Activated CD4-positive, alpha-beta T cell treated with anti-CD3 and anti-CD28 coated beads for 36 hours (primary cell): Measurements from ENCODE around the gene DDAH2. TPM values are rescaled to one million over a fixed set of nuclear protein-coding genes. Genes with fewer than 3 reads are reported as not detected.

Experiments used
- ATAC-seq: fragments of 200-7000 bp; cut with Tn5 transposase; one replicate; pipeline ENCODE4 v1.10.0; 2021; ENCODE audit warnings: mild to moderate bottlenecking, moderate library complexity
- CTCF ChIA-PET: fragments of 350-600 bp; sonication (Branson Sonifier 250); formaldehyde crosslinking; loops from one replicate; lab custom pipeline; 2021; ENCODE audit warnings: antibody characterized with exemption; lab: Charles Lee
- POLR2A ChIA-PET: fragments of 350-600 bp; sonication (Branson Sonifier 250); formaldehyde crosslinking; loops from one replicate; lab custom pipeline; 2021; ENCODE audit warnings: antibody characterized with exemption, inconsistent platforms; lab: Charles Lee
- DNase-seq: peaks from one replicate; pipeline ENCODE4 v3.0.0-alpha.2; 2020
- H3K27ac Mint-ChIP-seq: one replicate; pipeline ENCODE4 v1.8.0; 2021; ENCODE audit warnings: mixed read lengths
- H3K27me3 Mint-ChIP-seq: one replicate; pipeline ENCODE4 v1.8.0; 2021; ENCODE audit warnings: mixed read lengths
- H3K36me3 Mint-ChIP-seq: one replicate; pipeline ENCODE4 v1.8.0; 2021; ENCODE audit warnings: low read depth, mixed read lengths
- H3K4me1 Mint-ChIP-seq: one replicate; pipeline ENCODE4 v1.8.0; 2021; ENCODE audit warnings: mixed read lengths
- H3K4me3 Mint-ChIP-seq: one replicate; pipeline ENCODE4 v1.8.0; 2021; ENCODE audit warnings: mild to moderate bottlenecking, moderate library complexity, mixed read lengths
- H3K9me3 Mint-ChIP-seq: one replicate; pipeline ENCODE4 v1.8.0; 2021; ENCODE audit warnings: low read depth, mixed read lengths
- intact Hi-C, 2 experiments: fragments of 100-400 bp; cut with DNase I in 1 of 2; cut with micrococcal nuclease in 1 of 2; formaldehyde crosslinking; loops; one replicate each; pipeline versions ENCODE4 v1.14.2 to v1.15.1; 2022 to 2024; cut with DNase I, micrococcal nuclease
- total RNA-seq, 2 experiments: library from RNA; stranded (reverse); gene quantifications; one replicate each; pipeline ENCODE4 v1.2.3, GENCODE V29; 2021

Gene DDAH2
- total RNA-seq, 2 experiments from 2014 or later: 4.4 to 5.6 TPM

- ChIA-PET POLR2A (interaction anchor here (0.6 to 2.1 kb wide), 13 partner anchors 15 to 233 kb away, joined by 3 to 10 read pairs (median 3); partner anchors contain the start of genes ABHD16A, DDX39B, DXO and NEU1), CTCF (interaction anchor here (0.5 to 3.3 kb wide), 18 partner anchors 9 to 190 kb away, joined by 3 to 15 read pairs (median 4); partner anchors contain the start of genes ABHD16A, BAG6, DDAH2 and HSPA1B)
- Mint-ChIP-seq H3K27ac (peak overlapping the region; percentile 89), H3K4me3 (peak overlapping the region; percentile 96), H3K27me3 (no peaks in the 10 kb centered on the region), H3K4me1 (peaks cover 61% of the 10 kb centered on the region), H3K9me3 (no peaks in the 10 kb centered on the region), H3K36me3 (peaks cover 60% of the 10 kb centered on the region)
- DNase-seq (peak; percentile 82), ATAC-seq (peak; percentile 20)
- intact Hi-C loops: loop anchor here (1.0 to 10.0 kb wide), 17 partner anchors 9 to 1467 kb away; partner anchors contain the start of genes LY6G5C (in 2 of the 2), PRRC2A (in 2 of the 2), ABHD16A (in 1 of the 2) and AGPAT1 (in 1 of the 2)
Measured at GRCh38 chr6:31737991-31738979, 9.2 kb upstream of the DDAH2 start.

DNA sequence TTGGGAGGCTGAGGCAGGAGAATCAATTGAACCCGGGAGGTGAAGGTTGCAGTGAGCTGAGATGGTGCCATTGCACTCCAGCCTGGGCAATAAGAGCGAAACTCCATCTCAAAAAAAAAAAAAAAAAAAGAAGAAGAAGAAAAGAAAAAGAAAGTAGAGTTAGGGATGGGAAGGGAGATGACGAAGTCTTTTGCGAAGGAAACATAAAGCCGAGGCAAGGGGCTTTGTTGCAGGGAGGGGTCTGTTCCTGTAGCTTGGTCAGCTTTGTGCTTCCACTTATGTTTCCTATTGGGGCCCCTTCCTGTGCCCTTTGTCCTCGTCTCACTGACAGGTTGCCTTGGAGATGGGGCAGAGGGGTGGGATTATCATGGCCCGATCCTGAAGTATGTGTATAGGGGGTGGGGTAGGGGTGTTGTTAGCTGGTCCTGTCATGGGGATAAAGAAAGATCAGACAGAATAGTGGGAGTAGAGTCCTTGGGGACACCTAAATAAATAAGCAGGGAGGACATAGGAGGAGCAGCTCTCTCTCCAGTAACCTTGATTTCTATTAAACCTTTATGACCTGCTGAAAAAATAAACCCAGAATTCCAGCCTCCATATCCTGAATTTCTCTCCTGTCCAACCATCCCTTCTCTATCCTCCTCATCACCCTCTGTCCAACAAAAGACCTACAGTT lies 8.4 kb upstream of the DDAH2 start:
- intact Hi-C loops: loop anchor here (5.0 to 10.0 kb wide), 4 partner anchors 35 to 1467 kb away; partner anchors contain the start of genes AGPAT1 (in 1 of the 2), HSD17B8 (in 1 of the 2), RING1 (in 1 of the 2) and RNF5 (in 1 of the 2)
- CTCF ChIA-PET: interaction anchor here (0.6 to 3.3 kb wide), 14 partner anchors 8 to 1468 kb away, joined by 3 to 15 read pairs (median 4); partner anchors contain the start of genes ABHD16A, BAG6, DDAH2 and HSPA1B
- Mint-ChIP-seq H3K36me3 (peaks cover 56% of the 10 kb centered on the region), H3K4me1 (peaks cover 63% of the 10 kb centered on the region), H3K4me3 (peak overlapping the region; percentile 96), H3K27ac (peak overlapping the region; percentile 89), H3K27me3 (no peaks in the 10 kb centered on the region), H3K9me3 (no peaks in the 10 kb centered on the region)
- POLR2A ChIA-PET: interaction anchor here (0.6 to 2.1 kb wide), 11 partner anchors 16 to 1794 kb away, joined by 3 to 6 read pairs (median 3); partner anchors contain the start of genes ABHD16A, DDX39B, DXO and NEU1
- DNase-seq: peak; percentile 32
- no peak for ATAC-seq

GRCh38 chr6:31736768-31737314 lies 7.7 kb upstream of the DDAH2 start:
- Mint-ChIP-seq H3K4me1 (peaks cover 62% of the 10 kb centered on the region), H3K27ac (peak overlapping the region; percentile 89), H3K27me3 (no peaks in the 10 kb centered on the region), H3K4me3 (peak overlapping the region; percentile 96), H3K9me3 (no peaks in the 10 kb centered on the region), H3K36me3 (peaks cover 55% of the 10 kb centered on the region)
- DNase-seq (peak; percentile 19), ATAC-seq (no peak)
- ChIA-PET CTCF (interaction anchor here (0.6 to 3.3 kb wide), 6 partner anchors 54 to 437 kb away, joined by 3 to 15 read pairs (median 6); partner anchors contain the start of gene NFKBIL1), POLR2A (interaction anchor here (0.5 to 1.3 kb wide), 8 partner anchors 11 to 1794 kb away, joined by 3 to 7 read pairs (median 3); partner anchors contain the start of genes ABHD16A, BAG6 and GPANK1)
- intact Hi-C loops: loop anchor here (1.0 to 10.0 kb wide), 8 partner anchors 34 to 1468 kb away; partner anchors contain the start of genes ABHD16A (in 1 of the 2), AGPAT1 (in 1 of the 2), BAG6 (in 1 of the 2) and HSD17B8 (in 1 of the 2)

DNA sequence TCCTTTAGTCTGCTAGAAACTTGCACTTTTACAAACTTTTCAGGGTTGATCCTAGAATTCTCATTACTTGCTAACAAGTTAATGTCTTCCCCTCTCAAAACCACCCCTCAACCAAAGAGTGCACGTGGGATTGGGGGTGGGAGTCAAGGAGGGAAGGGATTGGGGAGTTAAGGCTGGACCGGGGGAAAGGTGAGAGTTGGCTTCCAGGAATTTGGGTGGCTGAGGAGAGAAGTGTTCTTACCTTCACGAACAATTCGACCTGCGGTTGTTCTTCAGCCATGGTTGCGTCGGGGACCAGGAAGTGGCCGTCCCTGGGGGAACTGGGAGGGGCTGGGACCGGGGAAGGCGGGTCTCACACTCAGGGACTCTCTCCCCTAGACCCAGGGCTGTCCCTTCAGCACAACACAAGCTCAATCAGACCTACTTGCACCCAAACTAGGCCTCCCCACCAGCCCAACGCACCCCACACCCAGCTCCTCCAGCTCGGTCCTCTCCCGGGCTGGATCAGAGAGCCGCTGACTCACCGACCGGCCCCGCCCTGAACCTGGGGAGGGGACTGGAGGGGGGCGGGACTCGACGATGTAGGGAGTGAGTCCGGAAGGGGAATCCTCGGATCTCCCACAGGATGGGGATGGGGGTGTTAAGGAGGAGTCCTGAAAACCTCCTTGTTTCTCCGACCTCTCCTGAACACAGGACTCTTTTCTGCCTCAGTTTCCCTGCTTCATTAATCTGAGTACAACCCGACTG lies 7.1 kb upstream of the DDAH2 start, which contains the start of gene CLIC1:
TSS of gene CLIC1 (minus strand) at position 510 of the 747 bp plus-strand sequence. CDS start at position 280, 230 bp downstream.
- Mint-ChIP-seq H3K27ac (peak within 1 kb of the TSS; percentile 89), H3K4me3 (peak within 1 kb of the TSS; percentile 96), H3K36me3 (peaks cover 53% of the 10 kb centered on the region), H3K27me3 (no peaks in the 10 kb centered on the region), H3K4me1 (peaks cover 56% of the 10 kb centered on the region), H3K9me3 (no peaks in the 10 kb centered on the region)
- intact Hi-C loops: loop anchor here (1.0 to 10.0 kb wide), 8 partner anchors 33 to 1469 kb away; partner anchors contain the start of genes ABHD16A (in 1 of the 2), AGPAT1 (in 1 of the 2), BAG6 (in 1 of the 2) and HSD17B8 (in 1 of the 2)
- ChIA-PET POLR2A (interaction anchor here (0.5 to 1.3 kb wide), 5 partner anchors 33 to 395 kb away, joined by 3 to 7 read pairs (median 3); partner anchors contain the start of genes ABHD16A, BAG6 and GPANK1), CTCF (interaction anchor here (0.6 to 2.2 kb wide), 9 partner anchors 39 to 437 kb away, joined by 3 to 6 read pairs (median 4); partner anchors contain the start of gene NFKBIL1)
- DNase-seq: peak; percentile 92
- ATAC-seq: peak; percentile 43

GRCh38 chr6:31734821-31735406 lies 5.8 kb upstream of the DDAH2 start:
- POLR2A ChIA-PET: interaction anchor here (0.7 kb wide), 1 partner anchor 38 kb away, joined by 3 read pairs; no protein-coding TSS in a partner anchor
- intact Hi-C loops: loop anchor here (5.0 to 10.0 kb wide), 4 partner anchors 37 to 1470 kb away; partner anchors contain the start of genes AGPAT1 (in 1 of the 2), HSD17B8 (in 1 of the 2), RING1 (in 1 of the 2) and RNF5 (in 1 of the 2)
- H3K36me3 Mint-ChIP-seq: peaks cover 49% of the 10 kb centered on the region
- CTCF ChIA-PET: interaction anchor here (1.1 to 2.2 kb wide), 6 partner anchors 40 to 187 kb away, joined by 3 to 6 read pairs (median 4); partner anchors contain the start of gene NFKBIL1
- peaks cover 60% of the 10 kb centered on the region for H3K4me1 Mint-ChIP-seq
- no peaks in the 10 kb centered on the region for H3K9me3 Mint-ChIP-seq
- peak overlapping the region; percentile 89 for H3K27ac Mint-ChIP-seq
- no peaks in the 10 kb centered on the region for H3K27me3 Mint-ChIP-seq
- DNase-seq (peak; percentile 72), ATAC-seq (peak; percentile 39)
- H3K4me3 Mint-ChIP-seq: peak overlapping the region; percentile 96

GRCh38 chr6:31734247-31734820 lies 5.2 kb upstream of the DDAH2 start:
- H3K4me1 Mint-ChIP-seq: peaks cover 60% of the 10 kb centered on the region
- no peaks in the 10 kb centered on the region for H3K27me3 Mint-ChIP-seq
- CTCF ChIA-PET: interaction anchor here (0.5 to 1.4 kb wide), 2 partner anchors 41 to 111 kb away, joined by 4 read pairs; no protein-coding TSS in a partner anchor
- no peaks in the 10 kb centered on the region for H3K9me3 Mint-ChIP-seq
- H3K4me3 Mint-ChIP-seq: peak overlapping the region; percentile 96
- POLR2A ChIA-PET: no interaction called here
- no peak for DNase-seq
- peaks cover 49% of the 10 kb centered on the region for H3K36me3 Mint-ChIP-seq
- H3K27ac Mint-ChIP-seq: peak overlapping the region; percentile 89
- no peak for ATAC-seq
- intact Hi-C loops: loop anchor here in 1 of 2 experiments (10.0 kb wide), 1 partner anchor 1470 kb away; the partner anchor contains the start of genes HSD17B8, RING1, RXRB and SLC39A7

DNA sequence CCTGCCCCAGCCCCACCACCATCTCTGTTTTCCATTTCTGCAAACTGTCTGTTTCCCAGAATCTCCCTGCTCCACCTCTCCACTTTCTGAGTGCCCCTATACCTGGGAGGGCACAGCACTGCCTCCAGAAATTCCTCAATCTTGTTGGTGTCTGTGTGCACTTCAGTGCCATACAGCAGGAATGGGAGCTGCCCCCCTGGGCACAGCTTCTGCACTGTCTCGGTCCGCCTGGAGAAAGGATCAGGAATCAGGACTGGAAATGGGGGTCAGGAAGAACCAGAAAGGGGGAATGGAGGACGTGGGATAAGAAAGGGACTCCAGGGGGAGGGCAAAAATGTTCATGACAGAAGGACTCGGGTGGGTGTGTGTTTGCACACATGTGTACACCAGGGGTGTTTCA lies 4.6 kb upstream of the DDAH2 start:
- Mint-ChIP-seq H3K27ac (peak overlapping the region; percentile 89), H3K4me3 (peak overlapping the region; percentile 96), H3K9me3 (no peaks in the 10 kb centered on the region), H3K27me3 (no peaks in the 10 kb centered on the region), H3K4me1 (peaks cover 60% of the 10 kb centered on the region), H3K36me3 (peaks cover 49% of the 10 kb centered on the region)
- DNase-seq: no peak
- intact Hi-C loops: loop anchor here in 1 of 2 experiments (10.0 kb wide), 1 partner anchor 1471 kb away; the partner anchor contains the start of genes HSD17B8, RING1, RXRB and SLC39A7
- no peak for ATAC-seq
- ChIA-PET POLR2A (interaction anchor here (0.6 kb wide), 1 partner anchor 29 kb away, joined by 3 read pairs; no protein-coding TSS in a partner anchor), CTCF (interaction anchor here (0.5 kb wide), 1 partner anchor 111 kb away, joined by 4 read pairs; no protein-coding TSS in a partner anchor)

DNA sequence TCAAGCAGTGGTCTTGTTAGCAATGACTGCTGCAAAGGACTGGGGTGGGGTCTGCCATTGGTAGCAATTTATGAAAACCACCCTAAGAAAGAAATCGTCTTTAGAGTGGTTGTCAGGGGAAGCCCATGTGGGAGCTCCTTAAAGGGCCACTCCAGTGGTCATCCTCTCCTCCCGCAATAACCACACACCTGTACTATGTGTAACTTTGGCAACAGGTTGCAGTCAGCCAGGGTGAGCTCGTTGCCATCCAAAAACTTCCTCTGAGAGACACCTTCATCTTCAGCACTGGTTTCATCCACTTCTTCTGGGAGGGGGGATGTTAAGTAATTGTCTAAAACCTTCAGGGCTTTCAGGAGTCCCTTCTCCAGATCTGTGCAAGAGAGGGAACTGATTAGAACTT lies 2.9 kb upstream of the DDAH2 start:
- DNase-seq (no peak), ATAC-seq (no peak)
- H3K27me3 Mint-ChIP-seq: no peaks in the 10 kb centered on the region
- ChIA-PET CTCF (interaction anchor here (0.6 to 2.3 kb wide), 6 partner anchors 8 to 675 kb away, joined by 3 to 6 read pairs (median 3); partner anchors contain the start of genes DDX39B, MPIG6B and MSH5), POLR2A (interaction anchor here (1.2 kb wide), 1 partner anchor 69 kb away, joined by 3 read pairs; no protein-coding TSS in a partner anchor)
- H3K4me1 Mint-ChIP-seq: peaks cover 58% of the 10 kb centered on the region
- peaks cover 49% of the 10 kb centered on the region for H3K36me3 Mint-ChIP-seq
- no peak overlapping the region for H3K4me3 Mint-ChIP-seq
- no peak overlapping the region for H3K27ac Mint-ChIP-seq
- H3K9me3 Mint-ChIP-seq: no peaks in the 10 kb centered on the region
- intact Hi-C loops: loop anchor here in 1 of 2 experiments (10.0 kb wide), 1 partner anchor 1473 kb away; the partner anchor contains the start of genes HSD17B8, RING1, RXRB and SLC39A7
